SK-N-SH (cell line): ENCODE results near the gene GRIA1. TPM values are rescaled to one million over a fixed set of nuclear protein-coding genes. Genes with fewer than 3 reads are reported as not detected.

ENCODE experiments used
- CTCF ChIA-PET: fragments of 300-600, 350-600 bp; formaldehyde crosslinking; extraction: SDS; loops from one replicate; lab custom pipeline; 2021; lab: Yijun Ruan, JAX
- POLR2A ChIA-PET: fragments of 350-600 bp; sonication (Branson Sonifier 250); formaldehyde crosslinking; extraction: SDS; loops from one replicate; lab custom pipeline; 2020; ENCODE audit warnings: antibody characterized with exemption, inconsistent platforms; lab: Yijun Ruan, JAX
- DNase-seq: peaks from one replicate; pipeline ENCODE4 v3.0.0; 2012
- H2AFZ ChIP-seq: fragments of 200-600 bp; sonication (generic); 2 replicates; pipeline ENCODE4 v1.8.1; 2016; ENCODE audit warnings: antibody characterized with exemption, mild to moderate bottlenecking, low read depth
- H3F3A ChIP-seq: fragments of 200-600 bp; sonication (generic); replicated peaks from 2 replicates; pipeline ENCODE3; 2016; ENCODE audit warnings: antibody characterized with exemption, mild to moderate bottlenecking; ENCODE audit not compliant: insufficient read depth
- H3K27ac ChIP-seq, 2 experiments: fragments of 200-500 bp in 1 of 2; fragments of 200-600 bp in 1 of 2; sonication (Bioruptor generic) in 1 of 2; sonication (generic), shearing (Covaris generic) in 1 of 2; 2 replicates each; pipeline versions ENCODE4 v1.5.1 to v1.6.1; 2014 to 2016; ENCODE audit warnings: low read depth in 2 of 2, inconsistent platforms in 1 of 2, low read length in 1 of 2, mild to moderate bottlenecking in 1 of 2, mixed read lengths in 1 of 2
- H3K27me3 ChIP-seq: fragments of 200-600 bp; sonication (generic), shearing (Covaris generic); 2 replicates; pipeline ENCODE4 v1.6.1; 2016; ENCODE audit warnings: mixed run types; ENCODE audit not compliant: insufficient read depth
- H3K36me3 ChIP-seq, 2 experiments: fragments of 200-500 bp in 1 of 2; fragments of 200-600 bp in 1 of 2; sonication (Bioruptor generic) in 1 of 2; sonication (generic) in 1 of 2; replicated peaks in 1 of 2; 2 replicates each; pipeline versions ENCODE3 to v1.5.1; 2014 to 2016; ENCODE audit warnings: low read length in 1 of 2, mild to moderate bottlenecking in 1 of 2; ENCODE audit not compliant: insufficient read depth in 2 of 2, control insufficient read depth in 1 of 2
- H3K4me1 ChIP-seq, 2 experiments: fragments of 200-500 bp in 1 of 2; fragments of 200-600 bp in 1 of 2; sonication (Bioruptor generic) in 1 of 2; sonication (generic), shearing (Covaris generic) in 1 of 2; 2 replicates each; pipeline versions ENCODE4 v1.5.1 to v1.6.1; 2014 to 2016; ENCODE audit warnings: low read depth in 1 of 2, low read length in 1 of 2, mixed run types in 1 of 2; ENCODE audit not compliant: insufficient read depth in 2 of 2, control insufficient read depth in 1 of 2
- H3K4me2 ChIP-seq: fragments of 200-600 bp; sonication (generic), shearing (Covaris generic); 2 replicates; pipeline ENCODE4 v1.6.1; 2017; ENCODE audit warnings: mixed run types
- H3K4me3 ChIP-seq, 2 experiments: fragments of 200-500 bp in 1 of 2; fragments of 200-600 bp in 1 of 2; sonication (Bioruptor generic) in 1 of 2; sonication (generic), shearing (Covaris generic) in 1 of 2; 2 replicates each; pipeline versions ENCODE4 v1.5.1 to v1.8.1; 2014 to 2016; ENCODE audit warnings: low read depth in 2 of 2, inconsistent platforms in 1 of 2, low read length in 1 of 2, mild to moderate bottlenecking in 1 of 2, mixed read lengths in 1 of 2, moderate library complexity in 1 of 2
- H3K79me2 ChIP-seq: fragments of 200-600 bp; sonication (generic); 2 replicates; pipeline ENCODE4 v1.8.1; 2017; ENCODE audit warnings: mild to moderate bottlenecking; ENCODE audit not compliant: insufficient read depth
- H3K9ac ChIP-seq: fragments of 200-600 bp; sonication (generic); 2 replicates; pipeline ENCODE4 v1.6.1; 2017; ENCODE audit warnings: mixed run types
- H3K9me2 ChIP-seq: fragments of 200-600 bp; sonication (generic); 2 replicates; pipeline ENCODE4 v1.6.1; 2017; ENCODE audit warnings: mixed run types
- H3K9me3 ChIP-seq: fragments of 200-600 bp; sonication (generic); 2 replicates; pipeline ENCODE4 v1.6.1; 2017; ENCODE audit warnings: mixed run types, mild to moderate bottlenecking, moderate library complexity
- H4K20me1 ChIP-seq: fragments of 200-600 bp; sonication (generic); 2 replicates; pipeline ENCODE4 v1.6.1; 2017; ENCODE audit warnings: mild to moderate bottlenecking, mixed run types; ENCODE audit not compliant: insufficient read depth
- CHD2 ChIP-seq: fragments of 150-350 bp; IDR thresholded peaks from 2 replicates; pipeline ENCODE4 v1.6.1; 2018; ENCODE audit warnings: low read length; ENCODE audit not compliant: partially characterized antibody
- ELF1 ChIP-seq: IDR thresholded peaks from 2 replicates; pipeline ENCODE4 v1.4.0; 2012
- EP300 ChIP-seq, 2 experiments: IDR thresholded peaks; 2 replicates each; pipeline versions ENCODE4 v1.4.0 to v1.6.1; 2012; ENCODE audit warnings: borderline replicate concordance in 1 of 2, low read depth in 1 of 2, low read length in 1 of 2
- FOSL2 ChIP-seq: IDR thresholded peaks from 2 replicates; pipeline ENCODE4 v1.4.0; 2012; ENCODE audit warnings: low read depth, mild to moderate bottlenecking, moderate library complexity, borderline replicate concordance
- FOXM1 ChIP-seq: IDR thresholded peaks from 2 replicates; pipeline ENCODE4 v1.4.0; 2012; ENCODE audit warnings: low read depth, mild to moderate bottlenecking
- GABPA ChIP-seq: IDR thresholded peaks from 2 replicates; pipeline ENCODE4 v1.4.0; 2012; ENCODE audit warnings: low read depth, mild to moderate bottlenecking
- MEF2A ChIP-seq: IDR thresholded peaks from 2 replicates; pipeline ENCODE4 v1.4.0; 2012; ENCODE audit warnings: low read depth, borderline replicate concordance
- MXI1 ChIP-seq: IDR thresholded peaks from 2 replicates; pipeline ENCODE4 v1.6.1; 2012; ENCODE audit warnings: mild to moderate bottlenecking, low read depth, low read length, improper control_type of control experiment
- RCOR1 ChIP-seq: fragments of 150-350 bp; IDR thresholded peaks from 2 replicates; pipeline ENCODE4 v1.6.1; 2017; ENCODE audit warnings: antibody characterized with exemption, low read length
- REST ChIP-seq: IDR thresholded peaks from 2 replicates; pipeline ENCODE4 v1.6.1; 2012; ENCODE audit warnings: mild to moderate bottlenecking, low read depth, low read length, moderate library complexity
- TAF1 ChIP-seq: IDR thresholded peaks from 2 replicates; pipeline ENCODE4 v1.6.1; 2012; ENCODE audit warnings: low read depth, mild to moderate bottlenecking, low read length, moderate library complexity, borderline replicate concordance
- TCF12 ChIP-seq: IDR thresholded peaks from 2 replicates; pipeline ENCODE4 v1.4.0; 2012
- ZBTB33 ChIP-seq: IDR thresholded peaks from 2 replicates; pipeline ENCODE4 v1.4.0; 2012; ENCODE audit warnings: low read depth, borderline replicate concordance
- WGBS: methylation state at CpG from one replicate; pipeline ENCODE4 v1.1.6; 2017; ENCODE audit warnings: low lambda C conversion rate; 5-methylcytosine and 5-hydroxymethylcytosine counted together
- polyA plus RNA-seq, 3 experiments: library from polyadenylated mRNA; depleted of rRNA; stranded (reverse); fragments of >200 nt; gene quantifications; 2 replicates each; pipeline ENCODE4 v1.2.3, GENCODE V29; 2012
- TF ChIP-seq, protein P1 (sequence below): fragments of 150-350 bp; IDR thresholded peaks from 2 replicates; pipeline ENCODE4 v1.6.1; 2017; ENCODE audit warnings: antibody characterized with exemption, low read length, low read depth, borderline replicate concordance
- TF ChIP-seq, protein P2 (sequence below): fragments of 150-350 bp; IDR thresholded peaks from 2 replicates; pipeline ENCODE4 v1.6.1; 2016; ENCODE audit warnings: mild to moderate bottlenecking, low read depth, low read length
- TF ChIP-seq, protein P3 (sequence below): fragments of 200-600 bp; sonication (generic); IDR thresholded peaks from 2 replicates; pipeline ENCODE4 v1.6.1; 2017; ENCODE audit warnings: antibody characterized with exemption, mild to moderate bottlenecking, moderate library complexity

GRIA1 gene
- polyA plus RNA-seq, 1 of the 3 experiments (the other 2 are of a cell fraction): 0.35 TPM

DNA sequence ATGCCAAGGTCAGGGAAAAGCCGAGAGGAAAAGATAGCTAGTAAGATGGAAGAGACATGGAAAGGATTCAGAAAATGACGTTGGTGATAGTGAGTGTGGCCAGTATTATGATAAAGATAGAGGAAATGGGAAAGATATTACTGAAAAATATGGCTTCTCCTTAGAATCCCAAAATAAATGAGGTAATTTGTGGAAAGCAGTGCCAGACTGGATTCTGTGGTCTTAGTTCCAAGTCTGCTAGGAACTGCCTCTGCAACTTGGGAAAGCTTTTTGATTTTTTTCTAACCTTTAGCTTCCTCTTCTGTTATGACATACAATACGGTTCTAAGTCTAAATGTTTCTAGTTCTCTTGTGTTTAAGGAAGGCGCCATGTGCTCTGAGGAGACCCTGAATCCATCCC is 54.2 kb downstream of the GRIA1 start:
- no peaks in the 10 kb centered on the region for H3K9me3 ChIP-seq
- no peak overlapping the region for H2AFZ ChIP-seq
- no peak overlapping the region for H3K9ac ChIP-seq
- H4K20me1 ChIP-seq: no peaks in the 10 kb centered on the region
- ChIA-PET POLR2A (no interaction called here), CTCF (interaction anchor here (1.1 kb wide), 1 partner anchor 429 kb away, joined by 3 read pairs; no protein-coding TSS in a partner anchor)
- H3K36me3 ChIP-seq: no peaks in the 10 kb centered on the region
- H3K27ac ChIP-seq: no peak overlapping the region
- H3K4me1 ChIP-seq: no peaks in the 10 kb centered on the region
- WGBS: 61% methylated on average over 4 of the region's 4 CpGs
- H3K4me3 ChIP-seq: no peak overlapping the region
- no peak for TF ChIP-seq TCF12
- TF ChIP-seq, protein P1, sequence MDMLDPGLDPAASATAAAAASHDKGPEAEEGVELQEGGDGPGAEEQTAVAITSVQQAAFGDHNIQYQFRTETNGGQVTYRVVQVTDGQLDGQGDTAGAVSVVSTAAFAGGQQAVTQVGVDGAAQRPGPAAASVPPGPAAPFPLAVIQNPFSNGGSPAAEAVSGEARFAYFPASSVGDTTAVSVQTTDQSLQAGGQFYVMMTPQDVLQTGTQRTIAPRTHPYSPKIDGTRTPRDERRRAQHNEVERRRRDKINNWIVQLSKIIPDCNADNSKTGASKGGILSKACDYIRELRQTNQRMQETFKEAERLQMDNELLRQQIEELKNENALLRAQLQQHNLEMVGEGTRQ: no peak
- H3K27me3 ChIP-seq: no peaks in the 10 kb centered on the region
- H3K9me2 ChIP-seq: no peaks in the 10 kb centered on the region
- H3K79me2 ChIP-seq: no peaks in the 10 kb centered on the region
- no peak for DNase-seq
- no peak overlapping the region for H3K4me2 ChIP-seq
- H3F3A ChIP-seq: no peaks in the 10 kb centered on the region

- WGBS: 62% methylated on average over 1 of the region's 1 CpG
- TF ChIP-seq MEF2A (no peak), FOXM1 (no peak), MXI1 (no peak), TAF1 (no peak), REST (no peak), ZBTB33 (no peak), ELF1 (no peak), RCOR1 (no peak), EP300 (IDR thresholded peaks at IDR 0.05; ENCODE audit: borderline replicate concordance in 1 of 2, low read depth in 1 of 2, low read length in 1 of 2) (no peak), FOSL2 (no peak), TCF12 (no peak), GABPA (no peak), CHD2 (no peak)
- TF ChIP-seq, protein P2, sequence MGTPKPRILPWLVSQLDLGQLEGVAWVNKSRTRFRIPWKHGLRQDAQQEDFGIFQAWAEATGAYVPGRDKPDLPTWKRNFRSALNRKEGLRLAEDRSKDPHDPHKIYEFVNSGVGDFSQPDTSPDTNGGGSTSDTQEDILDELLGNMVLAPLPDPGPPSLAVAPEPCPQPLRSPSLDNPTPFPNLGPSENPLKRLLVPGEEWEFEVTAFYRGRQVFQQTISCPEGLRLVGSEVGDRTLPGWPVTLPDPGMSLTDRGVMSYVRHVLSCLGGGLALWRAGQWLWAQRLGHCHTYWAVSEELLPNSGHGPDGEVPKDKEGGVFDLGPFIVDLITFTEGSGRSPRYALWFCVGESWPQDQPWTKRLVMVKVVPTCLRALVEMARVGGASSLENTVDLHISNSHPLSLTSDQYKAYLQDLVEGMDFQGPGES: no peak
- TF ChIP-seq, protein P1: no peak
- TF ChIP-seq, protein P3, sequence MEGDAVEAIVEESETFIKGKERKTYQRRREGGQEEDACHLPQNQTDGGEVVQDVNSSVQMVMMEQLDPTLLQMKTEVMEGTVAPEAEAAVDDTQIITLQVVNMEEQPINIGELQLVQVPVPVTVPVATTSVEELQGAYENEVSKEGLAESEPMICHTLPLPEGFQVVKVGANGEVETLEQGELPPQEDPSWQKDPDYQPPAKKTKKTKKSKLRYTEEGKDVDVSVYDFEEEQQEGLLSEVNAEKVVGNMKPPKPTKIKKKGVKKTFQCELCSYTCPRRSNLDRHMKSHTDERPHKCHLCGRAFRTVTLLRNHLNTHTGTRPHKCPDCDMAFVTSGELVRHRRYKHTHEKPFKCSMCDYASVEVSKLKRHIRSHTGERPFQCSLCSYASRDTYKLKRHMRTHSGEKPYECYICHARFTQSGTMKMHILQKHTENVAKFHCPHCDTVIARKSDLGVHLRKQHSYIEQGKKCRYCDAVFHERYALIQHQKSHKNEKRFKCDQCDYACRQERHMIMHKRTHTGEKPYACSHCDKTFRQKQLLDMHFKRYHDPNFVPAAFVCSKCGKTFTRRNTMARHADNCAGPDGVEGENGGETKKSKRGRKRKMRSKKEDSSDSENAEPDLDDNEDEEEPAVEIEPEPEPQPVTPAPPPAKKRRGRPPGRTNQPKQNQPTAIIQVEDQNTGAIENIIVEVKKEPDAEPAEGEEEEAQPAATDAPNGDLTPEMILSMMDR: no peak
Measured at GRCh38 chr5:153546566-153546965, 56.1 kb downstream of the GRIA1 start.

More at GRCh38 chr5:153546566-153546965, 56.1 kb downstream of the GRIA1 start:
- Histone ChIP-seq H3K4me2 (no peak overlapping the region), H3K4me1 (peaks cover 0 to 8% of the 10 kb centered on the region in 2 experiments; a peak in 1 of 4 replicates), H3K9me2 (no peaks in the 10 kb centered on the region), H2AFZ (no peak overlapping the region), H3K27me3 (no peaks in the 10 kb centered on the region), H3F3A (peaks cover 13% of the 10 kb centered on the region), H3K9ac (no peak overlapping the region), H4K20me1 (no peaks in the 10 kb centered on the region), H3K36me3 (no peaks in the 10 kb centered on the region), H3K27ac (no peak overlapping the region), H3K4me3 (no peak overlapping the region), H3K79me2 (no peaks in the 10 kb centered on the region), H3K9me3 (no peaks in the 10 kb centered on the region)
- ChIA-PET POLR2A (interaction anchor here (0.7 kb wide), 1 partner anchor 362 kb away, joined by 5 read pairs; no protein-coding TSS in a partner anchor), CTCF (no interaction called here)
- DNase-seq: no peak
